Spleen (tissue), 11 donors: ENCODE results near the gene ZCRB1. TPM values are rescaled to one million over a fixed set of nuclear protein-coding genes. Genes with fewer than 3 reads are reported as not detected.

ENCODE experiments used
- DNase-seq: peaks from one replicate; pipeline ENCODE4 v3.0.0-alpha.2; 2020
- H3K27ac ChIP-seq, 8 donors: fragments of 200-600 bp; sonication (generic) in 7 of 8; 1 replicate in 4 of 8; 2 replicates in 4 of 8; pipeline versions ENCODE4 v1.5.0 to v1.8.0; 2016 to 2021; ENCODE audit warnings: inconsistent platforms in 4 of 8, mild to moderate bottlenecking in 4 of 8, moderate library complexity in 1 of 8
- H3K27me3 ChIP-seq, 7 donors: fragments of 200-600 bp; sonication (generic) in 6 of 7; replicated peaks in 1 of 7; 1 replicate in 4 of 7; 2 replicates in 3 of 7; pipeline versions ENCODE4 v1.5.0 to v1.8.0; 2016 to 2021; ENCODE audit warnings: inconsistent platforms in 3 of 7, mild to moderate bottlenecking in 1 of 7
- H3K36me3 ChIP-seq, 6 donors: fragments of 200-600 bp; sonication (generic) in 5 of 6; 1 replicate in 4 of 6; 2 replicates in 2 of 6; pipeline versions ENCODE4 v1.5.0 to v1.8.0; 2016 to 2021; ENCODE audit warnings: inconsistent platforms in 2 of 6
- H3K4me1 ChIP-seq, 6 donors: fragments of 200-600 bp; sonication (generic) in 5 of 6; 1 replicate in 3 of 6; 2 replicates in 3 of 6; pipeline versions ENCODE4 v1.5.0 to v1.8.0; 2016 to 2021; ENCODE audit warnings: inconsistent platforms in 3 of 6
- H3K4me3 ChIP-seq, 8 donors: fragments of 200-600 bp; sonication (generic) in 7 of 8; 1 replicate in 4 of 8; 2 replicates in 4 of 8; pipeline versions ENCODE4 v1.5.0 to v1.8.0; 2016 to 2021; ENCODE audit warnings: inconsistent platforms in 4 of 8, mild to moderate bottlenecking in 4 of 8, moderate library complexity in 2 of 8
- H3K9me3 ChIP-seq, 8 donors: fragments of 200-600 bp; sonication (generic) in 7 of 8; 1 replicate in 4 of 8; 2 replicates in 4 of 8; pipeline versions ENCODE4 v1.5.0 to v1.8.0; 2016 to 2021; ENCODE audit warnings: inconsistent platforms in 4 of 8
- CTCF ChIP-seq, 11 experiments: fragments of 200-600 bp in 7 of 11; fragments of 450-650 bp in 4 of 11; sonication (generic) in 4 of 11; IDR thresholded peaks in 8 of 11; conservative IDR thresholded peaks in 3 of 11; 1 replicate in 7 of 11; 2 replicates in 4 of 11; pipeline versions ENCODE4 v1.4.0 to v1.8.0; 2016 to 2021; ENCODE audit warnings: antibody characterized with exemption in 11 of 11, inconsistent platforms in 4 of 11, mild to moderate bottlenecking in 1 of 11
- POLR2A ChIP-seq, 3 donors: fragments of 450-650 bp; IDR thresholded peaks; one replicate each; pipeline ENCODE4 v1.5.1; 2017; ENCODE audit warnings: antibody characterized with exemption in 3 of 3, mild to moderate bottlenecking in 1 of 3
- POLR2AphosphoS5 ChIP-seq, 3 donors: sonication (generic); formaldehyde crosslinking; IDR thresholded peaks; one replicate each; pipeline ENCODE4 v1.5.1; 2017; ENCODE audit warnings: antibody characterized with exemption in 3 of 3
- WGBS, 5 donors: extraction: QIAGEN DNeasy Blood & Tissue Kit in 3 of 5; methylation state at CpG; one replicate each; pipeline versions ENCODE4 v1.1.5 to v1.1.7; 2013 to 2018; 5-methylcytosine and 5-hydroxymethylcytosine counted together
- intact Hi-C: fragments of 100-400 bp; cut with DNase I; formaldehyde crosslinking; loops from one replicate; pipeline ENCODE4 v1.15.0; 2023; ENCODE audit warnings: low total_unique reads
- polyA plus RNA-seq, 3 donors: library from polyadenylated mRNA; stranded (reverse); fragments of 200-250 nt; gene quantifications; one replicate each; pipeline ENCODE4 v1.2.1, GENCODE V29; 2013
- total RNA-seq, 7 donors: library from RNA; depleted of rRNA in 3 of 7; stranded (reverse); fragments of >200 nt in 3 of 7; fragmentation: NEBNext Ultra II Directional in 4 of 7; extraction: Animal tissue kit (Norgen Biotek cat#: 25700) in 4 of 7; gene quantifications; one replicate each; pipeline versions ENCODE4 v1.1.0 to v1.2.1, GENCODE V29; 2016 to 2021
- donor health status: healthy with polysubstance abuse.
- donor health status: DM: no; HTN: no; CAD: no; lungs with moderate emphysema.
- donor health status: DM: no; HTN: no; CAD: no.
- donor health status: Bipolar disorder and iron deficiency.
- donor health status: healthy.
- donor health status: DM: no; HTN: no; CAD: no.
- donor health status: DM: yes; HTN: yes; CAD: no.

ZCRB1 gene
- total and polyA plus RNA-seq, 10 donors: 27.2 to 43.0 (median 31.3) TPM

- Histone ChIP-seq H3K9me3 (no peaks in the 10 kb centered on the region), H3K4me3 (no peak overlapping the region), H3K36me3 (peaks cover 0 to 32% (median 0%) of the 10 kb centered on the region in 6 donors), H3K27ac (no peak overlapping the region), H3K27me3 (no peaks in the 10 kb centered on the region), H3K4me1 (peaks cover 0 to 41% (median 8%) of the 10 kb centered on the region in 6 donors)
- DNase-seq: no peak
- WGBS, 5 donors: 94 to 98% (median 97%) methylated on average over 1 of the region's 1 CpG
- TF ChIP-seq CTCF (IDR thresholded peaks at IDR 0.05 in 8 of 11, conservative IDR thresholded peaks at IDR 0.05 in 3 of 11) (no peak), POLR2AphosphoS5 (IDR thresholded peaks at IDR 0.05) (no peak), POLR2A (IDR thresholded peaks at IDR 0.05) (no peak)
- intact Hi-C loops: no loop called here
Observed at GRCh38 chr12:42346403-42347002, 20.6 kb upstream of the ZCRB1 start.

DNA sequence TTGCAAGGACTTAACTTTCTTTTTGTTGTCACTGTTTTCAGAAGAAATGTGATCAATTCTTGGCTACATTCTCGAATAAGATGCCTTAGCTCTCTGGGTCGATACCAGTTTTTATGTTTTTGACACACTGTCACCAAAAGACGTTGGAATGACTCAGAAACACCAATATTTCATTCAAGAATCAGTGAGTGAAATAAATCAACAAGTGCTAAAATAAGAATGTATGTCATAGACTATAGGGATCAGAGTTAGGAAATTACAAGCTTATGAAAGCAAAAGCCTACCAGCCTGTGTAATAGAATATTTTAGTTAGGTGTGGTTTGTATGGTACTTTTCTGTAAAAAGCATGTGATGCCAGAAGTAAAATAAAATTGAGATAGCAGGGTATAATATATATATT, 17.8 kb upstream of the ZCRB1 start:
- DNase-seq: no peak
- Histone ChIP-seq H3K9me3 (no peaks in the 10 kb centered on the region), H3K4me3 (no peak overlapping the region), H3K27ac (no peak overlapping the region), H3K4me1 (peaks cover 0 to 55% (median 13%) of the 10 kb centered on the region in 6 donors), H3K27me3 (no peaks in the 10 kb centered on the region), H3K36me3 (peaks cover 0 to 51% (median 0%) of the 10 kb centered on the region in 6 donors)
- WGBS, 5 donors: 57 to 85% (median 65%) methylated on average over 3 of the region's 3 CpGs
- intact Hi-C loops: no loop called here
- TF ChIP-seq CTCF (IDR thresholded peaks at IDR 0.05 in 8 of 11, conservative IDR thresholded peaks at IDR 0.05 in 3 of 11): no peak
- no peak for TF ChIP-seq POLR2A (IDR thresholded peaks at IDR 0.05)
- TF ChIP-seq POLR2AphosphoS5 (IDR thresholded peaks at IDR 0.05): no peak

DNA sequence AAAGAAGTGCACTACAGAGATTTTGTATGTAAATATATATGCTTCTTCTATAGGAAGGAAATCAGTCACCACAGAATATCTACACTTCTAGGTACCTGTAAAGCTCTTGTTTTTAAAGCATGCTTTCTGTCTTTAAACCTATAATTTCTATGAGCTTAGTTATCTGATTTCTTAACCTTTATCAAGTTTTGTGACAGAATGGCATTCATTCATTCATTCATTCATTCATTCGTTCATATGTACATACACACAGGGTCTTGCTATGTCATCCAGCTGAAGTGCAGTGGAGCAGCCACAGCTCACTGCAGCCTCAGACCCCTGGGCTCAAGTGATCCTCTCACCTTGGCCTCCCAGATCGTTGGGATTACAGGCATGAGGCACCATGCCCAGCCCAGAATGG, 16.1 kb upstream of the ZCRB1 start:
- intact Hi-C loops: no loop called here
- Histone ChIP-seq H3K4me1 (peaks cover 0 to 59% (median 18%) of the 10 kb centered on the region in 6 donors), H3K36me3 (peaks cover 0 to 59% (median 10%) of the 10 kb centered on the region in 6 donors), H3K9me3 (no peaks in the 10 kb centered on the region), H3K27ac (no peak overlapping the region), H3K27me3 (no peaks in the 10 kb centered on the region), H3K4me3 (no peak overlapping the region)
- no peak for TF ChIP-seq CTCF (IDR thresholded peaks at IDR 0.05 in 8 of 11, conservative IDR thresholded peaks at IDR 0.05 in 3 of 11)
- TF ChIP-seq POLR2A (IDR thresholded peaks at IDR 0.05): no peak
- TF ChIP-seq POLR2AphosphoS5 (IDR thresholded peaks at IDR 0.05): no peak
- WGBS, 5 donors: 82 to 86% (median 84%) methylated on average over 2 of the region's 2 CpGs
- DNase-seq: no peak

DNA sequence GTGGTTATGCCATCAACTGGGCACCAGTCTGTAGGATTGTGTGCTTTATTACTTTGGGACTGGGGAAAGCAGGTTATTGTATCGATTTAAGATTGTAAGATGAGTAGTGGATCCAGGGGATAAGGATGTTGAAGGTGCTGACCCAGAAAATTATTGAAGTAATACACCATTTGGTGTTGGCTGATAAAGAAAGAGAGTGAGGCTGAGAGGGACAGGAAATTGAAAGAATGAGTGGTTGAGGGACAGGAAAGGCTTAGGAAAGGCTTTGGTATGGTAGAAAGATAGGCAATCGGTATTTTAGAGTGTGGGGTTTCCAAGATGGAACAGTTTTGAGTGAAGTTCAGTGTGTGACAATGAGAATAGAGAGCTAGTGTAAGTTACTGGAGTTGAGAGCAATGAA, 12.4 kb upstream of the ZCRB1 start:
- H3K4me1 ChIP-seq: peaks cover 0 to 68% (median 32%) of the 10 kb centered on the region in 6 donors
- H3K36me3 ChIP-seq: peaks cover 0 to 64% (median 19%) of the 10 kb centered on the region in 6 donors
- no peaks in the 10 kb centered on the region for H3K27me3 ChIP-seq
- TF ChIP-seq POLR2A (IDR thresholded peaks at IDR 0.05) (no peak), CTCF (IDR thresholded peaks at IDR 0.05 in 8 of 11, conservative IDR thresholded peaks at IDR 0.05 in 3 of 11) (no peak), POLR2AphosphoS5 (IDR thresholded peaks at IDR 0.05) (no peak)
- DNase-seq: no peak
- 64 to 79% (median 70%) methylated on average over 2 of the region's 2 CpGs for WGBS, 5 donors
- no peak overlapping the region for H3K27ac ChIP-seq
- intact Hi-C loops: no loop called here
- H3K4me3 ChIP-seq: no peak overlapping the region
- H3K9me3 ChIP-seq: no peaks in the 10 kb centered on the region
